ENCODE data around the gene RIPOR2.

Gene RIPOR2

DNA sequence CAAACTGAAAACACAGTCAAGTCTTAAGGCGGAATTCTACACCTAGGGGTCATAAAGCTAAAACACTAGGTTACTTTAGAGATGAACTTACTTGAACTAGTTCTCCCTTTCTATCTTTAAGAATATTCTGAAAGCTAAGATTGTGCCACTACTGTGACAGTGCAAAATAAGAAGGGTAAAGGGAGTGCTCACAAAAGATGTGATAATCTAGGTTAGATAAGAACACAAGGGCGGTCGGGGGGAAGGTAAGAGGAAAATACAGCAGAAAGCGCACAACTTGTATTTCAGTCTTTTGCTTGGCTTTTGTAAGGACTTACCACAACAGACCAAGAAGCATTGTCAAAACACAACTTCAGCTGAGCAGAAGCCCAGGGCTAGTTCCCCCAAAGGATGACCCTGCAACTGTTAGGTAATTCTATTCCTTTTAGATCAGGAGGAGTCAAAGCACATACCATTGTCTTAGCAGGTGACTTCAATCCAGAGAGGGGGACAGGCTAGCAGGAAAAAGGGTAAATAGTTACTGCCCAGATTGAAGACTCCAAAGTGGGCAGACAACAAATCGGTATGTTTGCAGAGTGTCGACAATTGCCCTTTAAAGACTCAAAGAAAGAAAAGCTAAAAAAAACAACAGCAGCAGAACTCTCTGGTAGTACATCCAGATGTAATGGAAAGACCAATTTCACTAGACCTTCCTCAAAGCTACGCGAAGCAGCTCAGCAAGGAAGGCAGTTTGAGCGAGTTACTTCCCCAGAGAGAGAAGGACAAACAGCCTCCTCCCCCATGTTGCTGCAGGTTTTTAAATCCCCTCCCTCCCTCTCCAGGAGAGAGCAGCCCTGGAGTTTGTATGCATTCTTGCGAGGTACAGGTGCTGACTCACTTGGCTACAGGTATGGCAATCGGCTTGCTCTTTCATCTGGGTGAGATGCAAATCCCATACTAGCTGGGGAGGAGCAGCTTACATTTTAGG lies 59.0 kb downstream of the RIPOR2 start:
- DNase-seq: no peak
- H3K4me3 Mint-ChIP-seq: peak overlapping the region; percentile 41

GRCh38 chr6:24875534-24875901 lies 60.2 kb downstream of the RIPOR2 start:
- peaks cover 4% of the 10 kb centered on the region for H3K9me3 Mint-ChIP-seq
- H3K4me1 Mint-ChIP-seq: peaks cover 38% of the 10 kb centered on the region
- no peaks in the 10 kb centered on the region for H3K36me3 Mint-ChIP-seq (ENCODE audit: low read depth)
- DNase-seq: no peak
- TF ChIP-seq, protein P1, sequence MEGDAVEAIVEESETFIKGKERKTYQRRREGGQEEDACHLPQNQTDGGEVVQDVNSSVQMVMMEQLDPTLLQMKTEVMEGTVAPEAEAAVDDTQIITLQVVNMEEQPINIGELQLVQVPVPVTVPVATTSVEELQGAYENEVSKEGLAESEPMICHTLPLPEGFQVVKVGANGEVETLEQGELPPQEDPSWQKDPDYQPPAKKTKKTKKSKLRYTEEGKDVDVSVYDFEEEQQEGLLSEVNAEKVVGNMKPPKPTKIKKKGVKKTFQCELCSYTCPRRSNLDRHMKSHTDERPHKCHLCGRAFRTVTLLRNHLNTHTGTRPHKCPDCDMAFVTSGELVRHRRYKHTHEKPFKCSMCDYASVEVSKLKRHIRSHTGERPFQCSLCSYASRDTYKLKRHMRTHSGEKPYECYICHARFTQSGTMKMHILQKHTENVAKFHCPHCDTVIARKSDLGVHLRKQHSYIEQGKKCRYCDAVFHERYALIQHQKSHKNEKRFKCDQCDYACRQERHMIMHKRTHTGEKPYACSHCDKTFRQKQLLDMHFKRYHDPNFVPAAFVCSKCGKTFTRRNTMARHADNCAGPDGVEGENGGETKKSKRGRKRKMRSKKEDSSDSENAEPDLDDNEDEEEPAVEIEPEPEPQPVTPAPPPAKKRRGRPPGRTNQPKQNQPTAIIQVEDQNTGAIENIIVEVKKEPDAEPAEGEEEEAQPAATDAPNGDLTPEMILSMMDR (IDR thresholded peaks at IDR 0.05): no peak
- H3K27ac Mint-ChIP-seq: peak overlapping the region; percentile 91
- H3K27me3 Mint-ChIP-seq (ENCODE audit: low read depth, poor library complexity): peaks cover 8% of the 10 kb centered on the region
- no peak overlapping the region for H3K4me3 Mint-ChIP-seq

More for the DNA sequence above, 59.0 kb downstream of the RIPOR2 start:
- H3K36me3 Mint-ChIP-seq (ENCODE audit: low read depth): no peaks in the 10 kb centered on the region
- H3K27ac Mint-ChIP-seq: peak overlapping the region; percentile 46
- H3K9me3 Mint-ChIP-seq: peaks cover 4% of the 10 kb centered on the region
- H3K4me1 Mint-ChIP-seq: peaks cover 38% of the 10 kb centered on the region
- peaks cover 8% of the 10 kb centered on the region for H3K27me3 Mint-ChIP-seq (ENCODE audit: low read depth, poor library complexity)
- TF ChIP-seq, protein P1 (IDR thresholded peaks at IDR 0.05): no peak

DNA sequence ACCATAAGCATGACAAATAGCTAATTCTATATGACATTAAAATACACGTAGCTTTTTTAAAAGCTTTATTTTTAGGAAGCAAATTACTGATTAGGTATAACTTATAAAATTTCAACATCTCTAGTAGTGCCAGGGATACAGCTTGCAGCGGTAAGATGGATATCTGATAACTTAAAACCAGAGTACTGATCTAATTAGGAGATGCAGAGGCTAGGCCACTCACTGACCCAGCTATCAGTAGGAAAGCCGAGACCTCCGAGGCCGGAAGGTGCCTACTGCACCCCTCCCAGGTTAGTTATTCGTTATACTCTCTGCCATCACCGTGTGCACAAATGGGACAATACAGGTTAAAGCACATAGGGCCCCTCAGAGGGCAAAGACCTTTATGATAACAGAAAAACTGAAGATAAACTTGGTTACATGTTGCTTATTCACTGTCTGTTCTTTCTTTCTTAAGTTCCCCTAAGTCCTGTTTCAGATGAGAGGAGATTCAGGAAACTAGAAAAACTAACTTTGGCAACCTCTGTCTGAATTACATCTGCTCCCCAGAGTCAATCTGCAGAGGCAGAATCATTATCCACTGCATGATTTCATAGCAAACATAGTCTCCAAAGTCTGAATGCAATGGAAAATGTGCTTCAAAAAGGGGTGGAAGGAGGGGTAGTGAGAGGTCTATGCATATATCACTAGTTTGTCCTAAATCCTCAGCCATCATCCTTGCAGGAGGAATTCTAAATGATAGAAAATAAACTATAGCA lies 60.8 kb downstream of the RIPOR2 start:
- Mint-ChIP-seq H3K4me3 (no peak overlapping the region), H3K27me3 (ENCODE audit: low read depth, poor library complexity) (peaks cover 8% of the 10 kb centered on the region), H3K9me3 (peaks cover 4% of the 10 kb centered on the region), H3K36me3 (ENCODE audit: low read depth) (no peaks in the 10 kb centered on the region), H3K4me1 (peaks cover 38% of the 10 kb centered on the region), H3K27ac (peak overlapping the region; percentile 91)
- DNase-seq: no peak
- TF ChIP-seq, protein P1 (IDR thresholded peaks at IDR 0.05): no peak

- TF ChIP-seq, protein P1 (IDR thresholded peaks at IDR 0.05): no peak
- no peak overlapping the region for H3K27ac Mint-ChIP-seq
- no peak overlapping the region for H3K4me3 Mint-ChIP-seq
- DNase-seq: no peak
- peaks cover 5% of the 10 kb centered on the region for H3K27me3 Mint-ChIP-seq (ENCODE audit: low read depth, poor library complexity)
- H3K4me1 Mint-ChIP-seq: peaks cover 32% of the 10 kb centered on the region
- H3K9me3 Mint-ChIP-seq: peaks cover 4% of the 10 kb centered on the region
- no peaks in the 10 kb centered on the region for H3K36me3 Mint-ChIP-seq (ENCODE audit: low read depth)
Observed at GRCh38 chr6:24874128-24874527, 61.6 kb downstream of the RIPOR2 start.

DNA sequence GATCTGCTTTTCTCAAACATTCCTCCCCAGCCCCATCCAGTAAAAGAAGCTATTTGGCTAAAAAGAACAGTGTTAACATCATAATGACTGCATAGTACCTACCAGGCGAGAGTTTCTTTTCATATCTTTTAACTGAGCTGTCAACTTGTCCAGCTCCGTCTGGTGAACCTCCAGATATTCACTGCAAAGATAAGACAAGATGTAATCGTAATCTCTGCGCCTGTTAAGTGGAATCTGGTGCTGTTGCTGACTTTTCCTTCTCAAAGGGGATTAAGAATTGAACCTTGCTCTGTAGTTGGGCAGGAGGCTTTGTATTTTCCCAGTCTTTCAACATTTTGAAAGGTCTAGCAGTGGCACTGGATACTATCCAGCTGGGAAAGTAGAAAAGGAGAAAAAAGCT lies 63.0 kb downstream of the RIPOR2 start:
- H3K9me3 Mint-ChIP-seq: peaks cover 2% of the 10 kb centered on the region
- H3K27ac Mint-ChIP-seq: no peak overlapping the region
- TF ChIP-seq, protein P1 (IDR thresholded peaks at IDR 0.05): no peak
- H3K36me3 Mint-ChIP-seq (ENCODE audit: low read depth): no peaks in the 10 kb centered on the region
- no peak for DNase-seq
- H3K27me3 Mint-ChIP-seq (ENCODE audit: low read depth, poor library complexity): peaks cover 5% of the 10 kb centered on the region
- peaks cover 32% of the 10 kb centered on the region for H3K4me1 Mint-ChIP-seq
- no peak overlapping the region for H3K4me3 Mint-ChIP-seq

Measured in nephron progenitor cell (in vitro differentiated cells).